ENCODE data around the gene TRIM58. TPM values are rescaled to one million over a fixed set of nuclear protein-coding genes. Genes with fewer than 3 reads are reported as not detected.

The TRIM58 gene
- total and polyA plus RNA-seq, 9 of the 15 experiments (the other 6 are each of a cell fraction or from before 2014, with no cell fraction given): 3.8 to 19.1 (median 7.2) TPM

DNA sequence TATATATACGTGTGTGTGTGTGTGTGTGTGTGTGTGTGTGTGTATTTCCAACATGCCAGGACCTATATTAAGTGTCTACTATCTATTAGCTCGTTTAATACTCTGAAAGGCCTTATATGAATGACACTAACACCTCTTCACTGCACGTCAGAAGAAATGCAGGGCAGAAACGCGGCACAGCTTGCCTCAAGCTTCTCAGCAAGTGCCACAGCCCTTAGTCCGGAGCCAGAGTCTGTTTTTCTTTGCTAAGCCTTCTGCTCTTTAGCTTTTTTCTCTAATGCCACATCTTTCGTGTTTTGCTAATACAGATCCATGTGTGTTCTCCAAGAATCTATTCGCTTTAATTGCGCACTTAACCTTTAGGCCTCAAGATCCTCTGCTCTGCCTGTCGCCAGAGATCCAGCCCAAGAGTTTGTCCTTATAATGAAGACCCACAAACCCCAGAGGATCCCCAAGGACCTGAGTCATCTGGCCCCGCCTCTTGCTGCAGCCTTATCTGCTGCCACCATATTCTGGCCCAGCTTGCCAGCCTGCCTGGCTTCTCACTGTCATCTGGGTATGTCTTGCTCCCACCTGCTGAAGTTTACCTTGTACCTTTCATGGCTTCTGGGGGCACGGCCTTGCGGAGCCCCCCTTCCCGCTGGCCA is 2.0 kb upstream of the TRIM58 start (continued):
- peak; percentile 48; the same call in 1 of the 2 replicates for TF ChIP-seq ZFX (CRISPR knock-in tag; IDR thresholded peaks at IDR 0.05)
- TF ChIP-seq GABPB1 (CRISPR knock-in tag; IDR thresholded peaks at IDR 0.05): no peak
- no peak for TF ChIP-seq BRD4 (IDR thresholded peaks at IDR 0.05)
- peak; percentile 48; the same call in 1 of the 2 replicates for TF ChIP-seq MECOM (CRISPR knock-in tag; IDR thresholded peaks at IDR 0.05)
- TF ChIP-seq, protein P1, sequence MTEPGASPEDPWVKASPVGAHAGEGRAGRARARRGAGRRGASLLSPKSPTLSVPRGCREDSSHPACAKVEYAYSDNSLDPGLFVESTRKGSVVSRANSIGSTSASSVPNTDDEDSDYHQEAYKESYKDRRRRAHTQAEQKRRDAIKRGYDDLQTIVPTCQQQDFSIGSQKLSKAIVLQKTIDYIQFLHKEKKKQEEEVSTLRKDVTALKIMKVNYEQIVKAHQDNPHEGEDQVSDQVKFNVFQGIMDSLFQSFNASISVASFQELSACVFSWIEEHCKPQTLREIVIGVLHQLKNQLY (CRISPR knock-in tag; conservative IDR thresholded peaks at IDR 0.05): no peak
- TF ChIP-seq MBD2 (IDR thresholded peaks at IDR 0.05; ENCODE audit: borderline replicate concordance, low read depth): no peak
- TF ChIP-seq ZNF324 (CRISPR knock-in tag; IDR thresholded peaks at IDR 0.05): no peak
- TF ChIP-seq SREBF1 (IDR thresholded peaks at IDR 0.05; ENCODE audit: borderline replicate concordance, low read depth, low read length): no peak
- no peak for TF ChIP-seq MTA1 (IDR thresholded peaks at IDR 0.05; ENCODE audit: borderline replicate concordance)
- TF ChIP-seq ARHGAP35 (IDR thresholded peaks at IDR 0.05; ENCODE audit: partially characterized antibody): no peak
- TF ChIP-seq SIRT6 (IDR thresholded peaks at IDR 0.05; ENCODE audit: low read depth, low read length): no peak
- TF ChIP-seq BACH1 (tag; IDR thresholded peaks at IDR 0.05): peak; percentile 61; the same call in 1 of the 2 replicates
- TF ChIP-seq NEUROD1 (IDR thresholded peaks at IDR 0.05; ENCODE audit: borderline replicate concordance, low read depth, low read length, partially characterized antibody): peak; percentile 86
- TF ChIP-seq, protein P2, sequence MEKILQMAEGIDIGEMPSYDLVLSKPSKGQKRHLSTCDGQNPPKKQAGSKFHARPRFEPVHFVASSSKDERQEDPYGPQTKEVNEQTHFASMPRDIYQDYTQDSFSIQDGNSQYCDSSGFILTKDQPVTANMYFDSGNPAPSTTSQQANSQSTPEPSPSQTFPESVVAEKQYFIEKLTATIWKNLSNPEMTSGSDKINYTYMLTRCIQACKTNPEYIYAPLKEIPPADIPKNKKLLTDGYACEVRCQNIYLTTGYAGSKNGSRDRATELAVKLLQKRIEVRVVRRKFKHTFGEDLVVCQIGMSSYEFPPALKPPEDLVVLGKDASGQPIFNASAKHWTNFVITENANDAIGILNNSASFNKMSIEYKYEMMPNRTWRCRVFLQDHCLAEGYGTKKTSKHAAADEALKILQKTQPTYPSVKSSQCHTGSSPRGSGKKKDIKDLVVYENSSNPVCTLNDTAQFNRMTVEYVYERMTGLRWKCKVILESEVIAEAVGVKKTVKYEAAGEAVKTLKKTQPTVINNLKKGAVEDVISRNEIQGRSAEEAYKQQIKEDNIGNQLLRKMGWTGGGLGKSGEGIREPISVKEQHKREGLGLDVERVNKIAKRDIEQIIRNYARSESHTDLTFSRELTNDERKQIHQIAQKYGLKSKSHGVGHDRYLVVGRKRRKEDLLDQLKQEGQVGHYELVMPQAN (IDR thresholded peaks at IDR 0.05; ENCODE audit: borderline replicate concordance): no peak
- peak; percentile 77; the same call in 1 of the 2 replicates for TF ChIP-seq KLF16 (IDR thresholded peaks at IDR 0.05)
- TF ChIP-seq, protein P3, sequence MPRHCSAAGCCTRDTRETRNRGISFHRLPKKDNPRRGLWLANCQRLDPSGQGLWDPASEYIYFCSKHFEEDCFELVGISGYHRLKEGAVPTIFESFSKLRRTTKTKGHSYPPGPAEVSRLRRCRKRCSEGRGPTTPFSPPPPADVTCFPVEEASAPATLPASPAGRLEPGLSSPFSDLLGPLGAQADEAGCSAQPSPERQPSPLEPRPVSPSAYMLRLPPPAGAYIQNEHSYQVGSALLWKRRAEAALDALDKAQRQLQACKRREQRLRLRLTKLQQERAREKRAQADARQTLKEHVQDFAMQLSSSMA (CRISPR knock-in tag; IDR thresholded peaks at IDR 0.05): no peak
- peak; percentile 90 for TF ChIP-seq CBFA2T2 (conservative IDR thresholded peaks at IDR 0.05)
- no peak for TF ChIP-seq NFYB (IDR thresholded peaks at IDR 0.05; ENCODE audit: extremely low read depth, insufficient read length)
- 0 out of 2 replicates have a peak, but pooled peaks have one; percentile 38 for TF ChIP-seq ZKSCAN1 (IDR thresholded peaks at IDR 0.05; ENCODE audit: low read depth, low read length)
- peak; percentile 82 for TF ChIP-seq MAFK (IDR thresholded peaks at IDR 0.05; ENCODE audit: low read length)
- TF ChIP-seq ZNF436 (CRISPR knock-in tag; IDR thresholded peaks at IDR 0.05): no peak
- TF ChIP-seq SMARCA4 (IDR thresholded peaks at IDR 0.05): peak; percentile 92
- TF ChIP-seq, protein P4, sequence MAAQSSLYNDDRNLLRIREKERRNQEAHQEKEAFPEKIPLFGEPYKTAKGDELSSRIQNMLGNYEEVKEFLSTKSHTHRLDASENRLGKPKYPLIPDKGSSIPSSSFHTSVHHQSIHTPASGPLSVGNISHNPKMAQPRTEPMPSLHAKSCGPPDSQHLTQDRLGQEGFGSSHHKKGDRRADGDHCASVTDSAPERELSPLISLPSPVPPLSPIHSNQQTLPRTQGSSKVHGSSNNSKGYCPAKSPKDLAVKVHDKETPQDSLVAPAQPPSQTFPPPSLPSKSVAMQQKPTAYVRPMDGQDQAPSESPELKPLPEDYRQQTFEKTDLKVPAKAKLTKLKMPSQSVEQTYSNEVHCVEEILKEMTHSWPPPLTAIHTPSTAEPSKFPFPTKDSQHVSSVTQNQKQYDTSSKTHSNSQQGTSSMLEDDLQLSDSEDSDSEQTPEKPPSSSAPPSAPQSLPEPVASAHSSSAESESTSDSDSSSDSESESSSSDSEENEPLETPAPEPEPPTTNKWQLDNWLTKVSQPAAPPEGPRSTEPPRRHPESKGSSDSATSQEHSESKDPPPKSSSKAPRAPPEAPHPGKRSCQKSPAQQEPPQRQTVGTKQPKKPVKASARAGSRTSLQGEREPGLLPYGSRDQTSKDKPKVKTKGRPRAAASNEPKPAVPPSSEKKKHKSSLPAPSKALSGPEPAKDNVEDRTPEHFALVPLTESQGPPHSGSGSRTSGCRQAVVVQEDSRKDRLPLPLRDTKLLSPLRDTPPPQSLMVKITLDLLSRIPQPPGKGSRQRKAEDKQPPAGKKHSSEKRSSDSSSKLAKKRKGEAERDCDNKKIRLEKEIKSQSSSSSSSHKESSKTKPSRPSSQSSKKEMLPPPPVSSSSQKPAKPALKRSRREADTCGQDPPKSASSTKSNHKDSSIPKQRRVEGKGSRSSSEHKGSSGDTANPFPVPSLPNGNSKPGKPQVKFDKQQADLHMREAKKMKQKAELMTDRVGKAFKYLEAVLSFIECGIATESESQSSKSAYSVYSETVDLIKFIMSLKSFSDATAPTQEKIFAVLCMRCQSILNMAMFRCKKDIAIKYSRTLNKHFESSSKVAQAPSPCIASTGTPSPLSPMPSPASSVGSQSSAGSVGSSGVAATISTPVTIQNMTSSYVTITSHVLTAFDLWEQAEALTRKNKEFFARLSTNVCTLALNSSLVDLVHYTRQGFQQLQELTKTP (IDR thresholded peaks at IDR 0.05; ENCODE audit: low read depth in 1 of 2, partially characterized antibody in 2 of 2): no peak
- peak; percentile 94 for TF ChIP-seq DPF2 (IDR thresholded peaks at IDR 0.05)
